Right lobe of liver (tissue), 6 donors: ENCODE measurements around the gene GJD2. TPM values are rescaled to one million over a fixed set of nuclear protein-coding genes. Genes with fewer than 3 reads are reported as not detected.

Source experiments
- ATAC-seq, 4 donors: fragments of 200-7000 bp; cut with Tn5 transposase; one replicate each; pipeline ENCODE4 v1.9.1; 2020; ENCODE audit warnings: mild to moderate bottlenecking in 4 of 4, moderate library complexity in 4 of 4
- DNase-seq, 3 donors: peaks; one replicate each; pipeline ENCODE4 v3.0.0-alpha.2; 2020
- H3K27ac ChIP-seq, 3 donors: fragments of 200-600 bp; one replicate each; pipeline ENCODE4 v1.8.0; 2022
- H3K27me3 ChIP-seq, 2 donors: fragments of 200-600 bp; one replicate each; pipeline ENCODE4 v1.8.0; 2022
- H3K36me3 ChIP-seq, 4 donors: fragments of 200-600 bp; sonication (generic) in 1 of 4; one replicate each; pipeline versions ENCODE4 v1.5.1 to v1.8.0; 2017 to 2022; ENCODE audit warnings: control low read depth in 1 of 4
- H3K4me1 ChIP-seq, 4 donors: fragments of 200-600 bp; sonication (generic) in 1 of 4; one replicate each; pipeline versions ENCODE4 v1.5.1 to v1.8.0; 2017 to 2022; ENCODE audit warnings: control low read depth in 1 of 4
- H3K4me3 ChIP-seq, 3 donors: fragments of 200-600 bp; one replicate each; pipeline ENCODE4 v1.8.0; 2022
- H3K9me3 ChIP-seq, 4 donors: fragments of 200-600 bp; sonication (generic) in 1 of 4; one replicate each; pipeline versions ENCODE4 v1.5.1 to v1.8.0; 2017 to 2022; ENCODE audit warnings: control low read depth in 1 of 4
- POLR2A ChIP-seq: fragments of 450-650 bp; IDR thresholded peaks from one replicate; pipeline ENCODE4 v1.6.1; 2017; ENCODE audit warnings: antibody characterized with exemption, mild to moderate bottlenecking
- WGBS: methylation state at CpG from one replicate; pipeline ENCODE4 v1.1.6; 2018; ENCODE audit warnings: low coverage, low lambda C conversion rate; ENCODE audit not compliant: insufficient coverage; ENCODE audit errors: missing lambda C conversion rate; 5-methylcytosine and 5-hydroxymethylcytosine counted together
- intact Hi-C, 2 donors: fragments of 100-400 bp; cut with DNase I; formaldehyde crosslinking; loops; one replicate each; pipeline versions ENCODE4 v1.11.2 to v1.14.1; 2022
- total RNA-seq, 6 experiments: library from RNA; depleted of rRNA in 2 of 6; stranded (reverse); fragments of >200 nt in 2 of 6; fragmentation: NEBNext Ultra II Directional in 3 of 6; extraction: Animal tissue kit (Norgen Biotek cat#: 25700) in 3 of 6; gene quantifications; one replicate each; pipeline versions ENCODE4 v1.1.0 to v1.2.4, GENCODE V29; 2016 to 2023
- TF ChIP-seq, protein P1 (sequence below), 4 donors: fragments of 200-600 bp in 3 of 4; fragments of 450-650 bp in 1 of 4; IDR thresholded peaks; one replicate each; pipeline versions ENCODE4 v1.5.1 to v1.8.0; 2016 to 2022; ENCODE audit warnings: antibody characterized with exemption in 4 of 4, mild to moderate bottlenecking in 2 of 4
- donor health status: DM: no; HTN: yes; CAD: no.
- donor health status: DM: no; HTN: no; CAD: no.
- donor health status: DM: no; HTN: no; CAD: no.
- donor health status: DM: no; HTN: yes; CAD: no.
- donor health status: DM: no; HTN: yes; CAD: no.

GJD2 gene
- total RNA-seq, 6 experiments from 2014 or later, result not detected

DNA sequence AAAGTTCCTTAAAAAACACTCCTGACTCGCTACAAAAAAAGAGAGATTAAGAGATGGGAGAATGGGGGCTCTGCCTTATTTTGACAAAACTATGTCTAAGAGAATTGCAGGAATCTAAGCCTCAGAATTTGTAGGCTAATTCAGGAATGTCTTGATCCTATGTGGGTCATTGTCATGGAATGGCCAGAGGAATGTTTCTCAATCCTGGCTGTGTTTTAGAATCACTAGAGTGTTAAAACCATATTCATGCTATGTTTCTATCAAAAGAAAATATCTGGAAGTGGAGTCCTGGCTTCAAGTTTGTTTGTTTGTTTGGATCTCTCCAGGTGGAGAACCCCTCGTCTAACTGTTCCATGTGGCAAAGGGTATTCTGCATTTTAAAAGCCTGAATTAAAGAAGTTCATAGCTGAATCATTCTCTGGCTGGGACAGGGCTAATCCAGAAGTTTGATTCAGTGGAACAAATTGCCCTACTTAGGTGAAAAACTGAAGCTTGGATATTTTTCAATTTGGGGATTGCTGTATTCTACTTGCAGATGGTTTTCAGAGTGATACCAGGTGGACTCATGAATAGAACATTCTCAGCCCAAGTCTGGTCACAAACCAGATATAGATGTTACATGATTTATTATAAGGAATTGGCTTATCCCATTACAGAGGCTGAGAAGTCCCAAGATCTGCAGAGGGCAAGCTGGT lies 28.2 kb downstream of the GJD2 start:
- H3K4me1 ChIP-seq, result peaks cover 0 to 14% (median 0%) of the 10 kb centered on the region in 4 donors
- TF ChIP-seq, protein P1, sequence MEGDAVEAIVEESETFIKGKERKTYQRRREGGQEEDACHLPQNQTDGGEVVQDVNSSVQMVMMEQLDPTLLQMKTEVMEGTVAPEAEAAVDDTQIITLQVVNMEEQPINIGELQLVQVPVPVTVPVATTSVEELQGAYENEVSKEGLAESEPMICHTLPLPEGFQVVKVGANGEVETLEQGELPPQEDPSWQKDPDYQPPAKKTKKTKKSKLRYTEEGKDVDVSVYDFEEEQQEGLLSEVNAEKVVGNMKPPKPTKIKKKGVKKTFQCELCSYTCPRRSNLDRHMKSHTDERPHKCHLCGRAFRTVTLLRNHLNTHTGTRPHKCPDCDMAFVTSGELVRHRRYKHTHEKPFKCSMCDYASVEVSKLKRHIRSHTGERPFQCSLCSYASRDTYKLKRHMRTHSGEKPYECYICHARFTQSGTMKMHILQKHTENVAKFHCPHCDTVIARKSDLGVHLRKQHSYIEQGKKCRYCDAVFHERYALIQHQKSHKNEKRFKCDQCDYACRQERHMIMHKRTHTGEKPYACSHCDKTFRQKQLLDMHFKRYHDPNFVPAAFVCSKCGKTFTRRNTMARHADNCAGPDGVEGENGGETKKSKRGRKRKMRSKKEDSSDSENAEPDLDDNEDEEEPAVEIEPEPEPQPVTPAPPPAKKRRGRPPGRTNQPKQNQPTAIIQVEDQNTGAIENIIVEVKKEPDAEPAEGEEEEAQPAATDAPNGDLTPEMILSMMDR (IDR thresholded peaks at IDR 0.05), result no peak
- no peak for TF ChIP-seq POLR2A
- H3K27me3 ChIP-seq, result no peaks in the 10 kb centered on the region
- no peak overlapping the region for H3K4me3 ChIP-seq
- H3K27ac ChIP-seq, result no peak overlapping the region
- DNase-seq, result no peak
- intact Hi-C loops, result no loop called here
- H3K9me3 ChIP-seq, result no peaks in the 10 kb centered on the region
- H3K36me3 ChIP-seq, result no peaks in the 10 kb centered on the region
- ATAC-seq, result no peak
- 49% methylated on average over 2 of the region's 2 CpGs for WGBS

DNA sequence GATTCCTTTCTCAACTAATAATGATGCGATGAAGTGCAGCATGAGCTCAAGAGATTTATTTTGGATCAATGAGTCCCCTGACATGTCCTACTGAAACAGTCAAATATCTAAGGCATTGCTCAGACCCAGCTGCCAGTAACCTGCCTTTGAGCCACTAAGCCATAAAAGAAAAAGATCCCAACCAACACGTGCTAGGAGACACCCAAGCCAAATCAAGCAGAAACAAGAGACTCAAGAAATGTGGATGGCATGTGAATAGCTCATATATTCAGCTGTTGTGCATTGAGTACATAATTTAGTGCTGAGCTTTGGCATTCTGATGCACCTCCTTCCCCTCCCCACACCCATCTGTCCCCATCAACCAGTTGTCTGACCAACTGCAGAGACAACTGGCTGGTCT lies 29.2 kb downstream of the GJD2 start:
- Histone ChIP-seq H3K4me1 (peaks cover 0 to 18% (median 0%) of the 10 kb centered on the region in 4 donors), H3K27me3 (no peaks in the 10 kb centered on the region), H3K27ac (no peak overlapping the region), H3K4me3 (no peak overlapping the region), H3K36me3 (no peaks in the 10 kb centered on the region), H3K9me3 (no peaks in the 10 kb centered on the region)
- 63% methylated on average over 1 of the region's 2 CpGs for WGBS
- TF ChIP-seq POLR2A, result no peak
- TF ChIP-seq, protein P1 (IDR thresholded peaks at IDR 0.05), result no peak
- intact Hi-C loops, result no loop called here
- ATAC-seq (no peak), DNase-seq (no peak)

DNA sequence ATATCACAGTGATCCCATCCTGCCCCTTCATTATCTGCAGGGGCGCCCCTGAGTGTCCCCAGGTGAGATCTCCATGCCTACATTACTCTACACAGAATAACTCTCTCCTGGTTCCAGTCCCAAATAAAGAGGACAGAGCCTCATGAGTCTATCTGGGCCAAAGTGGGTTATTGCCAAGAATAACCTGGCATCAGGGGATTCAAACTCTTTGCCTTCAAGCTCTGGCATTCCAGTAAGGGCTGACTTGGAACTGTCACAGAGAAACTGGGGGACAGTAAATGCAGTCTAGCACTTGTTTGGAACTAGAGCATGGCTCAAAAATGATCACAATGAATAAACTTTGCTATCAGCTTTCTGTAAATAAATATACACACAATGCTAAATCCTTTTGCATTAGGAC lies 30.3 kb downstream of the GJD2 start:
- WGBS, result 62% methylated on average over 1 of the region's 1 CpG
- intact Hi-C loops, result no loop called here
- no peaks in the 10 kb centered on the region for H3K27me3 ChIP-seq
- H3K9me3 ChIP-seq, result no peaks in the 10 kb centered on the region
- no peak overlapping the region for H3K4me3 ChIP-seq
- no peak for DNase-seq
- H3K27ac ChIP-seq, result no peak overlapping the region
- peaks cover 0 to 23% (median 0%) of the 10 kb centered on the region in 4 donors for H3K4me1 ChIP-seq
- no peak for TF ChIP-seq POLR2A
- TF ChIP-seq, protein P1 (IDR thresholded peaks at IDR 0.05), result no peak
- no peak for ATAC-seq
- H3K36me3 ChIP-seq, result no peaks in the 10 kb centered on the region

DNA sequence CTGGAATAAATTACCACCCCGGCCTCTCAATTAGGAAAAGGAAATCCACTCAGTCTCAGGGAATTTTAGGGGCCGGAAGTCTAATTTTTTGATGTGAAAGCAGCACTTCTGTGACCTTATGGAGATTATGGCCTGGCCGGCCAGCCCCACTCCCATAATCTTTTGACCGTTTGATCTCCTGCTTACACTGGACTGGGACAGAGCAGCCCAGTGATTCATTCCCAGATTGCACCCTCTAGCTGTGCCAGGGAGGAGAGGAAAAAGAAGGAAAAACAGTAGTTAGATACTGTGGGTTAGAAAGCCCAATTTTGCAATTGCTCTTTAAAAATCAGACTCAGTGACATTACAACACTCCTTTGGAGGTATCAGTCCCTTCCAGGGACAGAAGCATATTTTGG lies 32.4 kb downstream of the GJD2 start:
- 23% methylated on average over 4 of the region's 4 CpGs for WGBS
- Histone ChIP-seq H3K4me3 (no peak overlapping the region), H3K27ac (no peak overlapping the region), H3K4me1 (peaks cover 0 to 27% (median 0%) of the 10 kb centered on the region in 4 donors), H3K9me3 (no peaks in the 10 kb centered on the region), H3K27me3 (no peaks in the 10 kb centered on the region), H3K36me3 (no peaks in the 10 kb centered on the region)
- intact Hi-C loops, result no loop called here
- ATAC-seq, result peak; percentile 66 to 77 (median 68)
- TF ChIP-seq POLR2A, result no peak
- TF ChIP-seq, protein P1 (IDR thresholded peaks at IDR 0.05), result peak in 1 of 4 donors; percentile 28
- DNase-seq, result peak in 2 of 3 donors; percentile 21 to 63
